ENCODE measurements around the gene TFAP2E.

The TFAP2E gene

DNA sequence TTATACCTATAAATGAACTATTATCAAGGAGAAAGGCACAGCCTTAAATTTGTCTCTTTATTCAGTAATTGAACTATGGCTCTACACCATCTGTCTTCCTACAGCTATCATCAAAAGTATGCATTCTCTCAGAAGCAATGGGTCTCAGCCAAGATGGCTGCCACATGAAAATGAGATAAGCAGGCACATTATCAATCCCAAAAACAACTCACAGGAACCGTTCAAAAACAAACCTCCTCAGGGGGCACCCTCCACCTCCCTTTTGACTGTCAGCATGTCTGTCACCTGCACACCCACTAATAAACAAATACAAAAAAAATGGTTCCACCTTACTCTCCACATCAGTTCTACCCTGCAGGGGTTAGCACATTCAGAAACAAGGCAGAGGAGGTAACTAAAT lies 39.5 kb upstream of the TFAP2E start:
- no peak for TF ChIP-seq CTCF (conservative IDR thresholded peaks at IDR 0.05; ENCODE audit: low read length)
- no peak for TF ChIP-seq EZH2phosphoT487 (IDR thresholded peaks at IDR 0.05; ENCODE audit: borderline replicate concordance)
- H3K9me3 ChIP-seq (ENCODE audit: insufficient read depth, low read depth, low read length) = peaks cover 12% of the 10 kb centered on the region; the same call in 1 of the 2 replicates
- H3K79me2 ChIP-seq (ENCODE audit: insufficient read depth, low read length) = peaks cover 47% of the 10 kb centered on the region
- peaks cover 10% of the 10 kb centered on the region for H3K4me1 ChIP-seq (ENCODE audit: insufficient read depth, low read length, poor library complexity, severe bottlenecking)
- H3K4me2 ChIP-seq (ENCODE audit: low read depth, low read length, poor library complexity, severe bottlenecking) = no peak overlapping the region
- no peaks in the 10 kb centered on the region for H3K27me3 ChIP-seq (ENCODE audit: insufficient read depth, low read length, poor library complexity, severe bottlenecking)
- no peak overlapping the region for H3K9ac ChIP-seq (ENCODE audit: low read depth, low read length, poor library complexity, severe bottlenecking)
- H3K9me2 ChIP-seq (replicated peaks; ENCODE audit: low read depth, low read length) = no peaks in the 10 kb centered on the region
- peaks cover 5% of the 10 kb centered on the region for H4K20me1 ChIP-seq (ENCODE audit: insufficient read depth, low read length, poor library complexity, severe bottlenecking)
- no peaks in the 10 kb centered on the region for H3F3A ChIP-seq (ENCODE audit: low read depth)
- no peak overlapping the region for H3K4me3 ChIP-seq (ENCODE audit: low read length, poor library complexity, severe bottlenecking)
- no peak overlapping the region for H2AFZ ChIP-seq (ENCODE audit: low read length)
- H3K36me3 ChIP-seq (ENCODE audit: insufficient read depth, low read length) = peaks cover 21% of the 10 kb centered on the region; the same call in 1 of the 2 replicates

DNA sequence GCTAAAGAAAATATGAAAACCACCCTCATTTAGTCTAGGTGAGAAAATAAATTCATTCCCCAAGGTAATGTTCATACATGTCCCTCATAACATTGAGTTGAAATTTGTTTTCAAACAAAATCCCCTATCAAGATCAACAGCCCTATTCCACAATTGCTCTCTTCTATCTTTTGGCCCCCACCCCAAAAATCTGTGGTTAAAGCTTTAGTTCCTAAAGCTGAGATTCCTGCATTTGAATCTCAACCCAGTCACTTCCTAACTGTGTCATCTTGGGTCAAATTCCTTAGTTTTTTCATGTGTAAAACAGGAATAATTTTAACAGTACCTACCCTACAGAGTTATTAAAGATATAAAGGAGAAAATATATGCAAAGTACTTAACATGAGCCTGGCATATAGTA lies 37.9 kb upstream of the TFAP2E start:
- H3K4me2 ChIP-seq (ENCODE audit: low read depth, low read length, poor library complexity, severe bottlenecking) = no peak overlapping the region
- peaks cover 54% of the 10 kb centered on the region for H3K79me2 ChIP-seq (ENCODE audit: insufficient read depth, low read length)
- no peaks in the 10 kb centered on the region for H3F3A ChIP-seq (ENCODE audit: low read depth)
- peaks cover 18% of the 10 kb centered on the region for H3K4me1 ChIP-seq (ENCODE audit: insufficient read depth, low read length, poor library complexity, severe bottlenecking)
- H3K4me3 ChIP-seq (ENCODE audit: low read length, poor library complexity, severe bottlenecking) = no peak overlapping the region
- peaks cover 6% of the 10 kb centered on the region; the same call in 1 of the 2 replicates for H3K9me3 ChIP-seq (ENCODE audit: insufficient read depth, low read depth, low read length)
- H3K9ac ChIP-seq (ENCODE audit: low read depth, low read length, poor library complexity, severe bottlenecking) = no peak overlapping the region
- no peaks in the 10 kb centered on the region for H3K27me3 ChIP-seq (ENCODE audit: insufficient read depth, low read length, poor library complexity, severe bottlenecking)
- H3K36me3 ChIP-seq (ENCODE audit: insufficient read depth, low read length) = peaks cover 17% of the 10 kb centered on the region; the same call in 1 of the 2 replicates
- no peak for TF ChIP-seq EZH2phosphoT487 (IDR thresholded peaks at IDR 0.05; ENCODE audit: borderline replicate concordance)
- TF ChIP-seq CTCF (conservative IDR thresholded peaks at IDR 0.05; ENCODE audit: low read length) = no peak
- peaks cover 5% of the 10 kb centered on the region for H4K20me1 ChIP-seq (ENCODE audit: insufficient read depth, low read length, poor library complexity, severe bottlenecking)
- H3K9me2 ChIP-seq (replicated peaks; ENCODE audit: low read depth, low read length) = no peaks in the 10 kb centered on the region
- no peak overlapping the region for H2AFZ ChIP-seq (ENCODE audit: low read length)

GRCh38 chr1:35536556-35537162 lies 36.5 kb upstream of the TFAP2E start:
- H3K9ac ChIP-seq (ENCODE audit: low read depth, low read length, poor library complexity, severe bottlenecking) = no peak overlapping the region
- H3K4me1 ChIP-seq (ENCODE audit: insufficient read depth, low read length, poor library complexity, severe bottlenecking) = peaks cover 18% of the 10 kb centered on the region
- no peak for TF ChIP-seq CTCF (conservative IDR thresholded peaks at IDR 0.05; ENCODE audit: low read length)
- no peak for TF ChIP-seq EZH2phosphoT487 (IDR thresholded peaks at IDR 0.05; ENCODE audit: borderline replicate concordance)

More at GRCh38 chr1:35536556-35537162, 36.5 kb upstream of the TFAP2E start:
- Histone ChIP-seq H3K4me2 (ENCODE audit: low read depth, low read length, poor library complexity, severe bottlenecking) (no peak overlapping the region), H3K9me3 (ENCODE audit: insufficient read depth, low read depth, low read length) (no peaks in the 10 kb centered on the region), H3K9me2 (replicated peaks; ENCODE audit: low read depth, low read length) (no peaks in the 10 kb centered on the region), H3K36me3 (ENCODE audit: insufficient read depth, low read length) (peaks cover 8% of the 10 kb centered on the region; the same call in 1 of the 2 replicates), H2AFZ (ENCODE audit: low read length) (no peak overlapping the region), H3K4me3 (ENCODE audit: low read length, poor library complexity, severe bottlenecking) (no peak overlapping the region), H3F3A (ENCODE audit: low read depth) (no peaks in the 10 kb centered on the region), H3K27me3 (ENCODE audit: insufficient read depth, low read length, poor library complexity, severe bottlenecking) (no peaks in the 10 kb centered on the region), H3K79me2 (ENCODE audit: insufficient read depth, low read length) (peaks cover 57% of the 10 kb centered on the region), H4K20me1 (ENCODE audit: insufficient read depth, low read length, poor library complexity, severe bottlenecking) (peaks cover 5% of the 10 kb centered on the region)

All from Loucy (cell line).